ENCODE data around the gene ARHGAP18. TPM values are rescaled to one million over a fixed set of nuclear protein-coding genes. Genes with fewer than 3 reads are reported as not detected.

ARHGAP18 gene
- total RNA-seq, 1 donor from 2014 or later: 13.3 TPM

GRCh38 chr6:129726650-129727049, 16.7 kb upstream of the ARHGAP18 start:
- H3K4me1 Mint-ChIP-seq (ENCODE audit: unreplicated experiment): no peaks in the 10 kb centered on the region
- no peaks in the 10 kb centered on the region for H3K9me3 Mint-ChIP-seq (ENCODE audit: unreplicated experiment)

GRCh38 chr6:129725341-129725740, 15.4 kb upstream of the ARHGAP18 start:
- H3K4me1 Mint-ChIP-seq (ENCODE audit: unreplicated experiment): no peaks in the 10 kb centered on the region
- H3K27me3 Mint-ChIP-seq (ENCODE audit: unreplicated experiment): no peaks in the 10 kb centered on the region
- TF ChIP-seq CTCF (IDR thresholded peaks at IDR 0.05): no peak
- H3K36me3 Mint-ChIP-seq (ENCODE audit: unreplicated experiment): no peaks in the 10 kb centered on the region
- no peak overlapping the region for H3K27ac Mint-ChIP-seq (ENCODE audit: unreplicated experiment)
- no peaks in the 10 kb centered on the region for H3K9me3 Mint-ChIP-seq (ENCODE audit: unreplicated experiment)
- no peak overlapping the region for H3K4me3 Mint-ChIP-seq (ENCODE audit: unreplicated experiment)
- no peak for DNase-seq (ENCODE audit: extremely low spot score, unreplicated experiment)

More at GRCh38 chr6:129726650-129727049, 16.7 kb upstream of the ARHGAP18 start:
- no peak for TF ChIP-seq CTCF (IDR thresholded peaks at IDR 0.05)
- no peaks in the 10 kb centered on the region for H3K36me3 Mint-ChIP-seq (ENCODE audit: unreplicated experiment)
- H3K4me3 Mint-ChIP-seq (ENCODE audit: unreplicated experiment): no peak overlapping the region
- no peak overlapping the region for H3K27ac Mint-ChIP-seq (ENCODE audit: unreplicated experiment)
- no peak for DNase-seq (ENCODE audit: extremely low spot score, unreplicated experiment)
- H3K27me3 Mint-ChIP-seq (ENCODE audit: unreplicated experiment): no peaks in the 10 kb centered on the region

GRCh38 chr6:129719692-129720091, 9.7 kb upstream of the ARHGAP18 start:
- Mint-ChIP-seq H3K27ac (ENCODE audit: unreplicated experiment) (no peak overlapping the region), H3K9me3 (ENCODE audit: unreplicated experiment) (no peaks in the 10 kb centered on the region), H3K4me3 (ENCODE audit: unreplicated experiment) (no peak overlapping the region), H3K36me3 (ENCODE audit: unreplicated experiment) (no peaks in the 10 kb centered on the region), H3K27me3 (ENCODE audit: unreplicated experiment) (no peaks in the 10 kb centered on the region), H3K4me1 (ENCODE audit: unreplicated experiment) (peaks cover 8% of the 10 kb centered on the region)
- TF ChIP-seq CTCF (IDR thresholded peaks at IDR 0.05): no peak
- no peak for DNase-seq (ENCODE audit: extremely low spot score, unreplicated experiment)

- no peak for DNase-seq (ENCODE audit: extremely low spot score, unreplicated experiment)
- H3K9me3 Mint-ChIP-seq (ENCODE audit: unreplicated experiment): no peaks in the 10 kb centered on the region
- no peak for TF ChIP-seq CTCF (IDR thresholded peaks at IDR 0.05)
- no peaks in the 10 kb centered on the region for H3K36me3 Mint-ChIP-seq (ENCODE audit: unreplicated experiment)
- H3K4me1 Mint-ChIP-seq (ENCODE audit: unreplicated experiment): peaks cover 13% of the 10 kb centered on the region
- H3K27me3 Mint-ChIP-seq (ENCODE audit: unreplicated experiment): no peaks in the 10 kb centered on the region
- no peak overlapping the region for H3K4me3 Mint-ChIP-seq (ENCODE audit: unreplicated experiment)
- H3K27ac Mint-ChIP-seq (ENCODE audit: unreplicated experiment): no peak overlapping the region
Observed at GRCh38 chr6:129717277-129717676, 7.3 kb upstream of the ARHGAP18 start.

- Mint-ChIP-seq H3K27me3 (ENCODE audit: unreplicated experiment) (no peaks in the 10 kb centered on the region), H3K4me1 (ENCODE audit: unreplicated experiment) (peaks cover 29% of the 10 kb centered on the region), H3K4me3 (ENCODE audit: unreplicated experiment) (no peak overlapping the region), H3K36me3 (ENCODE audit: unreplicated experiment) (no peaks in the 10 kb centered on the region), H3K9me3 (ENCODE audit: unreplicated experiment) (no peaks in the 10 kb centered on the region), H3K27ac (ENCODE audit: unreplicated experiment) (no peak overlapping the region)
- TF ChIP-seq CTCF (IDR thresholded peaks at IDR 0.05): no peak
- no peak for DNase-seq (ENCODE audit: extremely low spot score, unreplicated experiment)
Observed at GRCh38 chr6:129713806-129714333, 3.9 kb upstream of the ARHGAP18 start.
